GM12873 (cell line): ENCODE results near the gene CDKAL1.

Source experiments
- TF ChIP-seq, protein P1 (sequence below): IDR thresholded peaks from 2 replicates; pipeline ENCODE4 v1.5.1; 2012; ENCODE audit warnings: low read depth, mild to moderate bottlenecking, moderate library complexity, low read length, control low read depth; ENCODE audit not compliant: insufficient read depth; ENCODE audit errors: missing control alignments

The CDKAL1 gene

DNA sequence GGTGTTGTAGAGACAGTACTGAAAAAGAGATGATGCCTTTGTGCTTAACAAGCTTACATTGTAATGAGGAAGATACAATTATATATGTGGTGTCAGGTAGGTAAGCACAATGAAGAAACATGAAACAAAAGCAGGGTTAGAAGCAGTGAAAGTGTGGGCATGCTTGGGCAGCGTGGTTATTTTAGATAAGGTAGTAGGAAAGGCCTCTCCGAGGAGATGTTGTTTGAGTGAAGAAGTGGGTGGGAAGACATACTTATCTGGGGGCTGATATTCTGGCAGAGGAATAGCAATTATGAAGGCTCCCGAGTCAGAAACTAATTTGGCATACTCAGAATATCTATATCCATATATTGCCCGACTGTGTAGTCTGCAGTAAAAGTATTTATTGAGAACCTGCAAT lies 4.7 kb downstream of the CDKAL1 start:
- TF ChIP-seq, protein P1, sequence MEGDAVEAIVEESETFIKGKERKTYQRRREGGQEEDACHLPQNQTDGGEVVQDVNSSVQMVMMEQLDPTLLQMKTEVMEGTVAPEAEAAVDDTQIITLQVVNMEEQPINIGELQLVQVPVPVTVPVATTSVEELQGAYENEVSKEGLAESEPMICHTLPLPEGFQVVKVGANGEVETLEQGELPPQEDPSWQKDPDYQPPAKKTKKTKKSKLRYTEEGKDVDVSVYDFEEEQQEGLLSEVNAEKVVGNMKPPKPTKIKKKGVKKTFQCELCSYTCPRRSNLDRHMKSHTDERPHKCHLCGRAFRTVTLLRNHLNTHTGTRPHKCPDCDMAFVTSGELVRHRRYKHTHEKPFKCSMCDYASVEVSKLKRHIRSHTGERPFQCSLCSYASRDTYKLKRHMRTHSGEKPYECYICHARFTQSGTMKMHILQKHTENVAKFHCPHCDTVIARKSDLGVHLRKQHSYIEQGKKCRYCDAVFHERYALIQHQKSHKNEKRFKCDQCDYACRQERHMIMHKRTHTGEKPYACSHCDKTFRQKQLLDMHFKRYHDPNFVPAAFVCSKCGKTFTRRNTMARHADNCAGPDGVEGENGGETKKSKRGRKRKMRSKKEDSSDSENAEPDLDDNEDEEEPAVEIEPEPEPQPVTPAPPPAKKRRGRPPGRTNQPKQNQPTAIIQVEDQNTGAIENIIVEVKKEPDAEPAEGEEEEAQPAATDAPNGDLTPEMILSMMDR, result no peak

DNA sequence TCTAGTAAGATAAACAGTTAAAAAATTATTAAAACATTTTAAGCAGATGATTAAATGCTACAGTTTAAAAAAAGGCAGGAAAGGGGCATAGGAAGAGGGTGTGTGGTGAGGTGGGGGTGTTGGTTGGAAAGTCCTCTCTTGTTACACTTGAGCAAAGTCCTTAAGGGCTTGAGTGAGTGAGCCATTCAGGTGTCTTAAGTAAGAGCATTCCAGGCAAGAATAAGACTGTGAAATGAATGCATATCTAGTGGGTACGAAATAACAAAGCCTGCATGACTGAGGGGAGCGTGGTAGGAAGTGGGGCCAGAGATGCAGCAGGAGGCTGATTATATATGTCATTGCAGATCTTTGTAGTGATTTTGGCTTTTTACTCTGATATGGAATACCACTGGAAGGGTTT lies 5.1 kb downstream of the CDKAL1 start:
- TF ChIP-seq, protein P1, result no peak

DNA sequence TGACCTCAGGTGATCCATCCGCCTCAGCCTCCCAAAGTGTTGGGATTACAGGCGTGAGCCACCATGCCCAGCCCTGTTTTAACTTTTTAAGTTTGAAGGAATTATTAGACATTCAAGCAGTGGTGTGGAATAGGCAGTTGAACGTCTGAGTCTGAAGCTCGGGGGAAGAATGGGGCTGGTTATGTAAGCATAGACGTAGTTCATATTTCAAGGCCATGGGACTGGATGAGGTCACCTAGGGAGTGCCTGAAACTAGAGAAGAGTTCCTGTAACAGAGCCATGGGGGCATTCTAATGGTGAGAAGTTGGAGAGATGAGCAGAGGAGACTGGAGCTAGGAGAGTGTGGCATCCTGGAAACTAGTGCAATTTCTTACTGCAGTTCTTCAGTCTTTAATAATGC lies 6.4 kb downstream of the CDKAL1 start:
- TF ChIP-seq, protein P1, result no peak

DNA sequence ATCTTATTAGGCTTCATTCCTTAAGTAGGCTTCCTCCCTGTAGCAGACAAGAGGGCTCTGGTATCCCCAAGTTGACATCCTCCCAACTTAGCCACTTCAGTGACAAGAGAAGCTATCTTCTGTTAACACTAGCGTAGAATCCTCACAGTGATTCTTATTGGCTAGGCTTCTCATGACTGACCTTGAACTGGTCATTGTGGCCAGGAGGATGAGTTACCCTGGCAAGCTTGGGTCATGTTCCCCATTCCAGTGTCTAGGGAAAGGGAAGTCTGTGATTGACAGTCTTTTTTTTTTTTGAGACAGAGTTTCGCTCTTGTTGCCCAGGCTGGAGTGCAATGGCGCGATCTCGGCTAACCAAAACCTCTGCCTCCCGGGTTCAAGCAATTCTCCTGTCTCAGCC lies 7.1 kb downstream of the CDKAL1 start:
- TF ChIP-seq, protein P1, result no peak

DNA sequence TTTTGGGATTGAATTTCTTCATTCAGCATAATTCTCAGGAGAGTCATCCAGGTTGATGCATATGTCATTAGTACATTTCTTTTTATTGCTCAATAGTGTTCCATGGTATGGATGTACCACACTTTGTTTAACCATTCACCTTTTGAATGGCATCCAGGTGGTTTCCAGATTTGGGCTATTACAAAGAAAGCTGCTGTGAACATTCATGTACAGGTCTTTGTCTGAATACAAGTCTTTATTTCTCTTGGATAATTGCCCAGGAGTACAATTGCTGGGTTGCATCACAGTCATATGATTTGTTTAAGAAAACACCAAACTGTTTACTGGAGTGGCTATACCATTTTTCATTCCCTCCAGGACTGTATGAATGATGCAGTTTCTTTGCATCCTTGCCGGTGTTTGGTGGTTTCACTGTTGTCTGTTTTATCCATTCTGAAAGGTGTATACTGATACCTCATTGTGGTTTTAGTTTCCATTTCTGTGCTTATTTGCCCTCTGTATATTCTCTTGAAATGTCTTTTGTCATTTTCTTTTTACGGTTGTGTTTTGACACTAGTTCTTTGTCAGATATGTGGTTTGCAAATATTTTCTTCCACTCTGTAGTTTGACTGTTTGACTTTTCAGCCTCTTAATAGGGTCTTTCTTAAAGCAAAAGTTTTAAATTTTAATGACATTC lies 8.8 kb downstream of the CDKAL1 start:
- TF ChIP-seq, protein P1, result no peak

DNA sequence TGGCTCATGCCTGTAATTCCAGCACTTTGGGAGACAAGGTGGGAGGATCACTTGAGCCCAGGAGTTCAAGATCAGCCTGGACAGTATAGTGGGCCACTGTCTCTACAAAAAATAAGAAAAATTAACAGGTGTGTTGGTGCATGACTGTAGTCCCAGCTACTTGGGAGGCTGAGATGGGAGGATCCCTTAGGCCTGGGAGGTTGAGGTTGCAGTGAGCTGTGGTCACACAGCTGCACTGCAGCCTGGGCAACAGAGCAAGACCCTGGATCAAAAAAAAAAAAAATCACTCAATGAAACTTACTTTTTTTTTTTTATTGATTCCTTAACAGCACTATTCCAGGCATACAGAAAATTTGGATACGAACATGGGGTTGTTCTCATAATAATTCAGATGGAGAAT lies 14.0 kb downstream of the CDKAL1 start:
- TF ChIP-seq, protein P1, result no peak

DNA sequence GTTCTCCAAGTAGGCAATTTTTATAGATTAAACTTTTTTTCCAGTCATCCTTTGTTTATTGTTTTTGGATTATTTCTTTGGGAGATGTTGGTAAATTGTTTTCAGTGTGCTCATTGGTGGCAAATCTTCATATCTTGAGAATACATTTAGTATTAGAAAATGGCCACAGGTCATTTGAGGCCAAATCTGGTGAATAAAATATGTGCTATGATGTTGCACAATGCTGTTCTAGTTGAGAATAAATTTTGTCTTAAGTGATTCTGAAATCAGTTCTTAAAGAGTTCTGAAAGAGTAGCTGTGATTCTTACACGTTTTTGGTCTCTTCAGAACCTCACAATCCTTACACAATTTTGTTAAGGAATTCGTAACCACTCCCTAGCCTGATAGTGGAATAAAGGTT lies 20.1 kb downstream of the CDKAL1 start:
- TF ChIP-seq, protein P1, result no peak
